Measurements from ENCODE around the gene BAK1.

GRCh38 chr6:33552252-33552651 is 27.8 kb downstream of the BAK1 start:
- TF ChIP-seq CTCF (IDR thresholded peaks at IDR 0.05; ENCODE audit: insufficient read depth, low read length) (no peak), REST (IDR thresholded peaks at IDR 0.05; ENCODE audit: insufficient replicate concordance, low read depth) (no peak), POLR2AphosphoS5 (IDR thresholded peaks at IDR 0.05; ENCODE audit: low read depth) (no peak)

Data from HL-60 (cell line).